Smooth muscle cell (in vitro differentiated cells): ENCODE data around the gene PIK3R1. TPM values are rescaled to one million over a fixed set of nuclear protein-coding genes. Genes with fewer than 3 reads are reported as not detected.
A peak's percentile ranks its signal among the peaks of the same experiment; 100 is the strongest.

Experiments used
- DNase-seq: peaks from one replicate; lab custom pipeline; 2025; ENCODE audit not compliant: unreplicated experiment; lab: John Stamatoyannopoulos, UW
- H2AFZ ChIP-seq: fragments of 200-600 bp; sonication (generic); 2 replicates; pipeline ENCODE4 v1.6.0; 2016; ENCODE audit warnings: antibody characterized with exemption, low read depth, mild to moderate bottlenecking
- H3F3A ChIP-seq: fragments of 200-600 bp; sonication (generic); 2 replicates; pipeline ENCODE4 v1.6.0; 2017; ENCODE audit warnings: antibody characterized with exemption, low read depth
- H3K27ac ChIP-seq: fragments of 200-600 bp; sonication (generic); 2 replicates; pipeline ENCODE4 v1.5.1; 2016; ENCODE audit warnings: low read depth, mild to moderate bottlenecking
- H3K27me3 ChIP-seq: fragments of 200-600 bp; sonication (generic); 2 replicates; pipeline ENCODE4 v1.6.1; 2016; ENCODE audit warnings: low read depth, mild to moderate bottlenecking
- H3K36me3 ChIP-seq: fragments of 200-600 bp; sonication (generic); 2 replicates; pipeline ENCODE4 v1.5.1; 2016; ENCODE audit warnings: low read depth
- H3K4me1 ChIP-seq: fragments of 200-600 bp; sonication (generic); 2 replicates; pipeline ENCODE4 v1.5.1; 2016; ENCODE audit warnings: low read depth
- H3K4me2 ChIP-seq: fragments of 200-600 bp; sonication (generic); 2 replicates; pipeline ENCODE4 v1.6.0; 2016; ENCODE audit warnings: mild to moderate bottlenecking
- H3K4me3 ChIP-seq: fragments of 200-600 bp; sonication (generic); 2 replicates; pipeline ENCODE4 v1.5.1; 2016; ENCODE audit warnings: mild to moderate bottlenecking
- H3K79me2 ChIP-seq: fragments of 200-600 bp; sonication (generic); 2 replicates; pipeline ENCODE4 v1.6.0; 2016; ENCODE audit warnings: low read depth, mild to moderate bottlenecking
- H3K9ac ChIP-seq: fragments of 200-600 bp; sonication (generic); 2 replicates; pipeline ENCODE4 v1.6.0; 2016; ENCODE audit warnings: low read depth
- H3K9me3 ChIP-seq: fragments of 200-600 bp; sonication (generic); replicated peaks from 2 replicates; pipeline ENCODE4 v1.5.1; 2016; ENCODE audit warnings: low read depth
- H4K20me1 ChIP-seq: fragments of 200-600 bp; sonication (generic); 2 replicates; pipeline ENCODE4 v1.6.0; 2016; ENCODE audit warnings: low read depth
- CTCF ChIP-seq: fragments of 200-600 bp; sonication (generic); IDR thresholded peaks from 2 replicates; pipeline ENCODE4 v1.5.1; 2017; ENCODE audit warnings: borderline replicate concordance, mild to moderate bottlenecking, antibody characterized with exemption; ENCODE audit not compliant: insufficient read depth, poor library complexity, severe bottlenecking
- WGBS: methylation state at CpG from one replicate; pipeline ENCODE4 v1.1.7; 2016; ENCODE audit warnings: low lambda C conversion rate; 5-methylcytosine and 5-hydroxymethylcytosine counted together
- polyA plus RNA-seq: library from polyadenylated mRNA; unstranded; fragments of >200 nt; fragmentation: Nextera tagmentation; extraction: Ambion mirVana; gene quantifications from 2 replicates; pipeline ENCODE4 v1.2.1, GENCODE V29; 2016
- total RNA-seq: library from RNA; depleted of rRNA; stranded (reverse); fragments of >200 nt; gene quantifications from 2 replicates; pipeline ENCODE4 v1.2.3, GENCODE V29; 2014

The PIK3R1 gene
- total and polyA plus RNA-seq, 2 experiments from 2014 or later, result 5.3 to 63.6 TPM

GRCh38 chr5:68182534-68182933 is 33.0 kb upstream of the PIK3R1 start:
- Histone ChIP-seq H3K9ac (no peak overlapping the region), H3K4me1 (peaks cover 6% of the 10 kb centered on the region), H3F3A (no peaks in the 10 kb centered on the region), H3K27me3 (no peaks in the 10 kb centered on the region), H3K27ac (no peak overlapping the region), H2AFZ (no peak overlapping the region), H3K36me3 (no peaks in the 10 kb centered on the region), H3K4me2 (no peak overlapping the region), H3K4me3 (no peak overlapping the region), H3K79me2 (no peaks in the 10 kb centered on the region), H4K20me1 (no peaks in the 10 kb centered on the region), H3K9me3 (no peaks in the 10 kb centered on the region)
- TF ChIP-seq CTCF, result no peak
- no peak for DNase-seq
- 88% methylated on average over 3 of the region's 3 CpGs for WGBS

- H3K4me1 ChIP-seq, result peaks cover 13% of the 10 kb centered on the region
- H3F3A ChIP-seq, result no peaks in the 10 kb centered on the region
- H3K79me2 ChIP-seq, result no peaks in the 10 kb centered on the region
- no peak for DNase-seq
- H3K9me3 ChIP-seq, result no peaks in the 10 kb centered on the region
- no peak for TF ChIP-seq CTCF
- no peak overlapping the region for H3K9ac ChIP-seq
- peak overlapping the region; percentile 90 for H3K4me2 ChIP-seq
- 11% methylated on average over 31 of the region's 34 CpGs for WGBS
- peak overlapping the region; percentile 45 for H3K4me3 ChIP-seq
- H3K27me3 ChIP-seq, result no peaks in the 10 kb centered on the region
- H3K27ac ChIP-seq, result no peak overlapping the region
- no peaks in the 10 kb centered on the region for H3K36me3 ChIP-seq
- no peaks in the 10 kb centered on the region for H4K20me1 ChIP-seq
- H2AFZ ChIP-seq, result peak overlapping the region; percentile 61
Measured at GRCh38 chr5:68187268-68188055, 28.1 kb upstream of the PIK3R1 start.

GRCh38 chr5:68189171-68189570 is 26.4 kb upstream of the PIK3R1 start:
- 82% methylated on average over 7 of the region's 7 CpGs for WGBS
- H3K4me1 ChIP-seq, result peaks cover 13% of the 10 kb centered on the region
- no peaks in the 10 kb centered on the region for H4K20me1 ChIP-seq
- no peak overlapping the region for H3K4me3 ChIP-seq
- no peaks in the 10 kb centered on the region for H3F3A ChIP-seq
- no peak for DNase-seq
- H3K9me3 ChIP-seq, result no peaks in the 10 kb centered on the region
- H3K27me3 ChIP-seq, result no peaks in the 10 kb centered on the region
- H3K79me2 ChIP-seq, result no peaks in the 10 kb centered on the region
- no peak overlapping the region for H2AFZ ChIP-seq
- H3K4me2 ChIP-seq, result no peak overlapping the region
- no peak for TF ChIP-seq CTCF
- no peak overlapping the region for H3K27ac ChIP-seq
- H3K9ac ChIP-seq, result no peak overlapping the region
- no peaks in the 10 kb centered on the region for H3K36me3 ChIP-seq

GRCh38 chr5:68189613-68190012 is 25.9 kb upstream of the PIK3R1 start:
- Histone ChIP-seq H3K4me1 (peaks cover 13% of the 10 kb centered on the region), H3K36me3 (no peaks in the 10 kb centered on the region), H4K20me1 (no peaks in the 10 kb centered on the region), H3K79me2 (no peaks in the 10 kb centered on the region), H3K4me2 (no peak overlapping the region), H3F3A (no peaks in the 10 kb centered on the region), H3K27ac (no peak overlapping the region), H3K27me3 (no peaks in the 10 kb centered on the region), H3K4me3 (no peak overlapping the region), H3K9me3 (no peaks in the 10 kb centered on the region), H3K9ac (no peak overlapping the region), H2AFZ (no peak overlapping the region)
- 86% methylated on average over 5 of the region's 5 CpGs for WGBS
- TF ChIP-seq CTCF, result no peak
- no peak for DNase-seq
